Pancreas (tissue), 10 donors: ENCODE results near the gene PGLYRP1. TPM values are rescaled to one million over a fixed set of nuclear protein-coding genes. Genes with fewer than 3 reads are reported as not detected.

Source experiments
- ATAC-seq, 4 donors: fragments of 200-7000 bp; cut with Tn5 transposase; one replicate each; pipeline versions ENCODE4 v1.8.0 to v1.9.1; 2020; ENCODE audit warnings: mild to moderate bottlenecking in 4 of 4, moderate library complexity in 4 of 4
- DNase-seq, 6 donors: peaks; one replicate each; pipeline ENCODE4 v3.0.0-alpha.2; 2020
- FAIRE-seq: peaks from 2 replicates; lab custom pipeline; 2012; peaks lifted over from hg19 to GRCh38; lab: Jason Lieb, UNC
- H3K27ac ChIP-seq, 4 donors: fragments of 200-600 bp; sonication (generic); 1 replicate in 3 of 4; 2 replicates in 1 of 4; pipeline versions ENCODE4 v1.5.0 to v1.8.0; 2020
- H3K27me3 ChIP-seq, 4 donors: fragments of 200-600 bp; one replicate each; pipeline ENCODE4 v1.8.0; 2021
- H3K36me3 ChIP-seq, 3 donors: fragments of 200-600 bp; sonication (generic) in 1 of 3; one replicate each; pipeline versions ENCODE4 v1.5.0 to v1.8.0; 2020 to 2021
- H3K4me1 ChIP-seq, 3 donors: fragments of 200-600 bp; one replicate each; pipeline ENCODE4 v1.8.0; 2021
- H3K4me3 ChIP-seq, 4 donors: fragments of 200-600 bp; sonication (generic) in 2 of 4; one replicate each; pipeline versions ENCODE4 v1.5.0 to v1.8.0; 2020 to 2021
- H3K9me3 ChIP-seq, 4 donors: fragments of 200-600 bp; one replicate each; pipeline ENCODE4 v1.8.0; 2021
- WGBS, 2 donors: extraction: QIAGEN DNeasy Blood & Tissue Kit; methylation state at CpG; one replicate each; pipeline ENCODE4 v1.1.7; 2013; 5-methylcytosine and 5-hydroxymethylcytosine counted together
- intact Hi-C, 3 donors: fragments of 100-400 bp; cut with DNase I; formaldehyde crosslinking; loops; one replicate each; pipeline versions ENCODE4 v1.11.1 to v1.14.2; 2022
- polyA plus RNA-seq, 2 donors: library from polyadenylated mRNA; stranded (reverse); fragments of 200-250 nt; gene quantifications; one replicate each; pipeline ENCODE4 v1.2.3, GENCODE V29; 2013
- total RNA-seq, 6 donors: library from RNA; stranded (reverse); fragmentation: NEBNext Ultra II Directional in 4 of 6; extraction: Animal tissue kit (Norgen Biotek cat#: 25700) in 4 of 6; gene quantifications; one replicate each; pipeline versions ENCODE4 v1.2.1 to v1.2.4, GENCODE V29; 2021 to 2023
- TF ChIP-seq, protein P1 (sequence below), 4 donors: fragments of 200-600 bp; sonication (generic) in 3 of 4; IDR thresholded peaks; one replicate each; pipeline versions ENCODE4 v1.5.0 to v1.8.0; 2021; ENCODE audit warnings: antibody characterized with exemption in 4 of 4
- donor health status: healthy with polysubstance abuse.
- donor health status: DM: no; HTN: no; CAD: no; lungs with moderate emphysema.
- donor health status: DM: no; HTN: no; CAD: no.
- donor health status: control.
- donor health status: control.
- donor health status: Bipolar disorder and iron deficiency.
- donor health status: DM: yes; HTN: yes; CAD: no.
- donor health status: DM: no; HTN: no; CAD: no.
- donor health status: DM: no; HTN: no; CAD: no.
- donor health status: DM: yes; HTN: yes; CAD: no.

PGLYRP1 gene
- total and polyA plus RNA-seq, 8 donors: 0.20 TPM; not detected in 7

DNA sequence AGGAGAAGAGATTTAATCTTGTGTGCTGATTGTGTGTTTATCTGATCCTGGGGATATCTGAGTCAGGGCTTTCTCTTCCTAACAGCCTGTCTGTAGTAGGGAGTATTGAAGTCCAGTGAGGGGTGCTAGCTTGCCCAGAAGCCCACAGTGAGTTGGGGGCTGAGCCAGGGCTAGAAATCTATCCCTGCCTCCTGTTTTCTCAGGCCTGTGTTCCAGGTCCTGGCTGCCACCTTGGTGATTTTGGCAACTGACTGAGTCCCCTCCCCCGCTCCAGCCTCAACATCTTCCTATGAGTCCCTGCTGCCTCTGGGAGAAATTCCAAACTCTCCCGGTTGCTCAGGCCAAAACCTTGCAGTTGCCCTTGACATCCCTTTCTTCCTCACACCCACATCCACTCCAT is 41.5 kb downstream of the PGLYRP1 start:
- TF ChIP-seq, protein P1, sequence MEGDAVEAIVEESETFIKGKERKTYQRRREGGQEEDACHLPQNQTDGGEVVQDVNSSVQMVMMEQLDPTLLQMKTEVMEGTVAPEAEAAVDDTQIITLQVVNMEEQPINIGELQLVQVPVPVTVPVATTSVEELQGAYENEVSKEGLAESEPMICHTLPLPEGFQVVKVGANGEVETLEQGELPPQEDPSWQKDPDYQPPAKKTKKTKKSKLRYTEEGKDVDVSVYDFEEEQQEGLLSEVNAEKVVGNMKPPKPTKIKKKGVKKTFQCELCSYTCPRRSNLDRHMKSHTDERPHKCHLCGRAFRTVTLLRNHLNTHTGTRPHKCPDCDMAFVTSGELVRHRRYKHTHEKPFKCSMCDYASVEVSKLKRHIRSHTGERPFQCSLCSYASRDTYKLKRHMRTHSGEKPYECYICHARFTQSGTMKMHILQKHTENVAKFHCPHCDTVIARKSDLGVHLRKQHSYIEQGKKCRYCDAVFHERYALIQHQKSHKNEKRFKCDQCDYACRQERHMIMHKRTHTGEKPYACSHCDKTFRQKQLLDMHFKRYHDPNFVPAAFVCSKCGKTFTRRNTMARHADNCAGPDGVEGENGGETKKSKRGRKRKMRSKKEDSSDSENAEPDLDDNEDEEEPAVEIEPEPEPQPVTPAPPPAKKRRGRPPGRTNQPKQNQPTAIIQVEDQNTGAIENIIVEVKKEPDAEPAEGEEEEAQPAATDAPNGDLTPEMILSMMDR (IDR thresholded peaks at IDR 0.05): no peak
- no peaks in the 10 kb centered on the region for H3K27me3 ChIP-seq
- no peak overlapping the region for H3K4me3 ChIP-seq
- ATAC-seq (no peak), DNase-seq (no peak), FAIRE-seq (no peak)
- no peaks in the 10 kb centered on the region for H3K36me3 ChIP-seq
- 46 to 50% methylated on average over 2 of the region's 2 CpGs for WGBS, 2 donors
- no peak overlapping the region for H3K27ac ChIP-seq
- intact Hi-C loops: no loop called here
- no peaks in the 10 kb centered on the region for H3K4me1 ChIP-seq
- no peaks in the 10 kb centered on the region for H3K9me3 ChIP-seq

DNA sequence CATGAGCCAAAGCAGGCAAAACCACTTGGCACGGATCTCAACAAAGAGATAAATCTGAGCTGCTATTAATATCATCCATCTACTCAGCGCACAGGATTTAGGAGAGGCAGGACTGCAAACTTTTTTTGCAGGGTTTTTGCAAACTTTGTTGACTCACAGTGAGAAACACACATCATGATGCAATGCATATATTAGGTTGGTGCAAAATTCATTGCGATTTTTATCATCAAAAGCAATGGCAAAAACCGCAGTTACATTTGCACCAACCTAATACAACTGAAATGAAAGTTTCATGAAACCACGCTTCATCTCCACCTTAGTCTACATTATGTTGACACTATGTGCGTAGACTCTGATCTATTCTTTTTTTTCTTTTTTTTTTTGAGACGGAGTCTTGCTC is 44.7 kb downstream of the PGLYRP1 start:
- intact Hi-C loops: no loop called here
- FAIRE-seq (no peak), ATAC-seq (no peak)

DNA sequence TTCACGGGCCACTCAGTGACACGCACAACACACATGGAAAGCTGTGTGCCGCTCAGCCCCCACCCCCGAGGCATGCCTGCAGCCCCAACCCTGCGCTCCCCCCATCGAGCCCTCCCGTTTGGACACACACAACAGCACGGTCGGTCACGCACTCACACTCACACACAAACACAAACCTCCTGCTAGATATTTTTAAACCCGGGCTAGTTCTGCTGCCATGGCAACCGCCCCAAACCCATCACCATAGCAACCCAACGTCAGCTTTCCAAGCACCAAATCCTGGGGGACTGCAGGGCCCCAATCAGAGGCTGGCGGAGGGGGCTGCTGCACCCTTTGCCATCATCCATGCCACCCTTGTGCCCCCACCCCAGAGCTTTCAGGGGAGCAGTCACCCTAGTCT is 46.7 kb downstream of the PGLYRP1 start:
- peaks cover 0 to 10% (median 0%) of the 10 kb centered on the region in 4 donors for H3K27me3 ChIP-seq
- ATAC-seq: no peak
- intact Hi-C loops: no loop called here
- TF ChIP-seq, protein P1 (IDR thresholded peaks at IDR 0.05): no peak
- FAIRE-seq: no peak
- WGBS, 2 donors: 40 to 48% methylated on average over 14 of the region's 14 CpGs
- H3K27ac ChIP-seq: no peak overlapping the region
- DNase-seq: no peak
- no peaks in the 10 kb centered on the region for H3K36me3 ChIP-seq
- no peaks in the 10 kb centered on the region for H3K4me1 ChIP-seq
- no peak overlapping the region for H3K4me3 ChIP-seq
- no peaks in the 10 kb centered on the region for H3K9me3 ChIP-seq

More for the DNA sequence above, 44.7 kb downstream of the PGLYRP1 start:
- peaks cover 0 to 5% (median 0%) of the 10 kb centered on the region in 4 donors for H3K27me3 ChIP-seq
- H3K27ac ChIP-seq: no peak overlapping the region
- no peak for DNase-seq
- H3K4me3 ChIP-seq: no peak overlapping the region
- H3K4me1 ChIP-seq: no peaks in the 10 kb centered on the region
- TF ChIP-seq, protein P1 (IDR thresholded peaks at IDR 0.05): no peak
- no peaks in the 10 kb centered on the region for H3K36me3 ChIP-seq
- 65 to 66% methylated on average over 7 of the region's 7 CpGs for WGBS, 2 donors
- H3K9me3 ChIP-seq: no peaks in the 10 kb centered on the region

DNA sequence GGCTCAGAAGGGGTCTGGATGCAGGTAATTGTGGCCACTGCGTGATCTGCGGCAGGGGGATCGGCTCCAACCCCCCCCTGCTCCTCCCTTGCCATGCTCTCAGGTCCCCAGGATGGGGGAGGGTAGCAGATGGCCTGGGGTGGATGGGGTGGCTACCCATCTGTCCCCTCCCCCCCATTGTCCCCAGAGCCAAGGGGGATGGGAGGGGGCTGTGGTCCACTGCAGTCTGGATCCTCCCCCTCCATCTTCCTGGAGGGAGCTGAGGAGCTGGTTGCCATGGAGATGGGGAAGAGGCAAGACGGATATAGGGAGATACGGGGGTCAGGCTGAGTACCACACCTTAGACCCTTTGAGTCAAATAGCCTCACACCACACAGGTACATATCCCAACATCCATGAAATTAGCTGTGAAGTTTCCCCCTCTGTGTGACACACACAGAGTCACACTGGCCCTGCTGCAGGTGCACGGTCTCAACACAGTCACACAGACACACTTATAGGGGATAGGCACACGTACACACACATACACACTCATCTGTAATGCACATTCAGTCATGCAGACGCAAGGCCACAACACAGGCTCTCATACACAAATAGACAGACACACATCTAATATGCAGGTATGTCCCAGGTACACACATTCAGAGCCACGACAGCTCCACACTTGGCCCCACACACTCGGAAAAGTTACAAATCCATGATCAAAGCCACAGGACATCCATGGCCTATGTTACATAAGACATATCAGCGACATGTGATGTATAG is 47.4 kb downstream of the PGLYRP1 start:
- Histone ChIP-seq H3K9me3 (no peaks in the 10 kb centered on the region), H3K36me3 (no peaks in the 10 kb centered on the region), H3K27ac (no peak overlapping the region), H3K4me1 (no peaks in the 10 kb centered on the region), H3K4me3 (no peak overlapping the region), H3K27me3 (peaks cover 0 to 10% (median 0%) of the 10 kb centered on the region in 4 donors)
- TF ChIP-seq, protein P1 (IDR thresholded peaks at IDR 0.05): no peak
- intact Hi-C loops: no loop called here
- ATAC-seq (no peak), DNase-seq (no peak), FAIRE-seq (no peak)
- WGBS, 2 donors: 54 to 69% methylated on average over 11 of the region's 11 CpGs
